C4-2B (cell line): ENCODE measurements around the gene SLC9B1.

Experiments used
- ZFX ChIP-seq: fragments of 450-650 bp; IDR thresholded peaks from 2 replicates; pipeline ENCODE4 v1.6.1; 2017
- TF ChIP-seq, protein P1 (sequence below): fragments of 450-650 bp; conservative IDR thresholded peaks from 2 replicates; pipeline ENCODE4 v1.5.1; 2017; ENCODE audit warnings: mild to moderate bottlenecking

DNA sequence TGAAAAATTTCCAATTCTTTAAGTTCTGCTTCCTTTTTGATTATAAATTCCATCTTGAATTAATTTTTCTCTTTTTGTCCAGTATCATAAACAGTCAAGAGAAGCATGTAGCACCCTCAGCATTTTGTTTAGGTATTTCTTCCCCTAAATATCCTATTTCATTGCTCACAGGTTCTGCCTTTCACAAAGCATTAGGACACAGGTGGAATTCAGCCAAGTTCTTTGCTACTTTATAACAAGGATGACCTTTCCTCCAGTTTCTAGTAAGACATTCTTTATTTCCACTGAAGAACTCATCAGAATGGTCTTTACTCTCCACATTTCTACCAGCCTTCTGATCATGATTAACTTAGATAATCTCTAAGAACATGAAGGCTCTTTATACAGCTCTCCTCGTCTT is 7.4 kb downstream of the SLC9B1 start:
- TF ChIP-seq, protein P1, sequence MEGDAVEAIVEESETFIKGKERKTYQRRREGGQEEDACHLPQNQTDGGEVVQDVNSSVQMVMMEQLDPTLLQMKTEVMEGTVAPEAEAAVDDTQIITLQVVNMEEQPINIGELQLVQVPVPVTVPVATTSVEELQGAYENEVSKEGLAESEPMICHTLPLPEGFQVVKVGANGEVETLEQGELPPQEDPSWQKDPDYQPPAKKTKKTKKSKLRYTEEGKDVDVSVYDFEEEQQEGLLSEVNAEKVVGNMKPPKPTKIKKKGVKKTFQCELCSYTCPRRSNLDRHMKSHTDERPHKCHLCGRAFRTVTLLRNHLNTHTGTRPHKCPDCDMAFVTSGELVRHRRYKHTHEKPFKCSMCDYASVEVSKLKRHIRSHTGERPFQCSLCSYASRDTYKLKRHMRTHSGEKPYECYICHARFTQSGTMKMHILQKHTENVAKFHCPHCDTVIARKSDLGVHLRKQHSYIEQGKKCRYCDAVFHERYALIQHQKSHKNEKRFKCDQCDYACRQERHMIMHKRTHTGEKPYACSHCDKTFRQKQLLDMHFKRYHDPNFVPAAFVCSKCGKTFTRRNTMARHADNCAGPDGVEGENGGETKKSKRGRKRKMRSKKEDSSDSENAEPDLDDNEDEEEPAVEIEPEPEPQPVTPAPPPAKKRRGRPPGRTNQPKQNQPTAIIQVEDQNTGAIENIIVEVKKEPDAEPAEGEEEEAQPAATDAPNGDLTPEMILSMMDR = no peak
- TF ChIP-seq ZFX = no peak
